Progenitor cell of endocrine pancreas (in vitro differentiated cells): ENCODE data around the gene SMAD6. TPM values are rescaled to one million over a fixed set of nuclear protein-coding genes. Genes with fewer than 3 reads are reported as not detected.
"Not testable (repeated sequence)": the region's sequence is repeated elsewhere in the genome, so short reads cannot be mapped to it uniquely, and the experiment has no call there.

Experiments
- DNase-seq: peaks from one replicate; pipeline ENCODE4 v3.0.0; 2021; ENCODE audit warnings: low spot score; ENCODE audit not compliant: unreplicated experiment
- H3K27ac Mint-ChIP-seq: 2 replicates; pipeline ENCODE4 v1.8.0; 2021; ENCODE audit warnings: mild to moderate bottlenecking, moderate library complexity, mixed read lengths
- H3K27me3 Mint-ChIP-seq: 2 replicates; pipeline ENCODE4 v1.8.0; 2021; ENCODE audit warnings: mixed read lengths
- H3K36me3 Mint-ChIP-seq: 2 replicates; pipeline ENCODE4 v1.8.0; 2022; ENCODE audit warnings: mixed read lengths; ENCODE audit not compliant: insufficient read depth
- H3K4me1 Mint-ChIP-seq: 2 replicates; pipeline ENCODE4 v1.8.0; 2021; ENCODE audit warnings: low read depth, mixed read lengths
- H3K4me3 Mint-ChIP-seq: 2 replicates; pipeline ENCODE4 v1.8.0; 2021; ENCODE audit warnings: low read depth, mild to moderate bottlenecking, moderate library complexity, mixed read lengths
- H3K9me3 Mint-ChIP-seq: 2 replicates; pipeline ENCODE4 v1.8.0; 2021; ENCODE audit warnings: low read depth, mixed read lengths
- total RNA-seq: library from RNA; stranded (reverse); gene quantifications from 2 replicates; pipeline ENCODE4 v1.2.1, GENCODE V29; 2021
- TF ChIP-seq, protein P1 (sequence below): fragments of 200-600 bp; sonication (generic); IDR thresholded peaks from one replicate; pipeline ENCODE4 v1.5.0; 2021; ENCODE audit warnings: antibody characterized with exemption, mild to moderate bottlenecking; ENCODE audit not compliant: unreplicated experiment

The SMAD6 gene
- total RNA-seq, 1 donor from 2014 or later = 38.9 TPM

DNA sequence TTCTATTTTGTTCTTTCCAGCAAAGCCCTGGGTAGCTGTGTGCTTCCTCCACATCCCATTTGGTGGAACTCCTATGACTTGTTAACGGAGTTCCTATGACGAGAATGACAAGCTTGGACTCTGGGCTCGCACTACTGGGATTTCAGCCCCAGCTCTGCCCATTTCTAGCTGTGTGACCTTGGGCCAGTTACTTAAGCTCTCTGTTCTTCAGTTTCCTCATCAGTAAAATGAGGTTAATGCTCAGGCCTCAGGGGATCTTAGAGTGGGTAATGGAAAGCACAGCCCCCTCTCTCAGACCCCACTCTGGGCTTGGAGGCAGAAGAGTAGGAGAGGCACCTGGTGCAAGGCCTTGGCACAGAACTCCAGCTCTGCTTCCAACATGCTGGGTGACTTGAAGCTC lies 123.1 kb downstream of the SMAD6 start:
- Mint-ChIP-seq H3K9me3 (no peaks in the 10 kb centered on the region), H3K4me1 (peaks cover 12% of the 10 kb centered on the region), H3K4me3 (no peak overlapping the region), H3K27ac (no peak overlapping the region), H3K36me3 (no peaks in the 10 kb centered on the region), H3K27me3 (peaks cover 14% of the 10 kb centered on the region)
- TF ChIP-seq, protein P1, sequence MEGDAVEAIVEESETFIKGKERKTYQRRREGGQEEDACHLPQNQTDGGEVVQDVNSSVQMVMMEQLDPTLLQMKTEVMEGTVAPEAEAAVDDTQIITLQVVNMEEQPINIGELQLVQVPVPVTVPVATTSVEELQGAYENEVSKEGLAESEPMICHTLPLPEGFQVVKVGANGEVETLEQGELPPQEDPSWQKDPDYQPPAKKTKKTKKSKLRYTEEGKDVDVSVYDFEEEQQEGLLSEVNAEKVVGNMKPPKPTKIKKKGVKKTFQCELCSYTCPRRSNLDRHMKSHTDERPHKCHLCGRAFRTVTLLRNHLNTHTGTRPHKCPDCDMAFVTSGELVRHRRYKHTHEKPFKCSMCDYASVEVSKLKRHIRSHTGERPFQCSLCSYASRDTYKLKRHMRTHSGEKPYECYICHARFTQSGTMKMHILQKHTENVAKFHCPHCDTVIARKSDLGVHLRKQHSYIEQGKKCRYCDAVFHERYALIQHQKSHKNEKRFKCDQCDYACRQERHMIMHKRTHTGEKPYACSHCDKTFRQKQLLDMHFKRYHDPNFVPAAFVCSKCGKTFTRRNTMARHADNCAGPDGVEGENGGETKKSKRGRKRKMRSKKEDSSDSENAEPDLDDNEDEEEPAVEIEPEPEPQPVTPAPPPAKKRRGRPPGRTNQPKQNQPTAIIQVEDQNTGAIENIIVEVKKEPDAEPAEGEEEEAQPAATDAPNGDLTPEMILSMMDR = no peak
- no peak for DNase-seq

DNA sequence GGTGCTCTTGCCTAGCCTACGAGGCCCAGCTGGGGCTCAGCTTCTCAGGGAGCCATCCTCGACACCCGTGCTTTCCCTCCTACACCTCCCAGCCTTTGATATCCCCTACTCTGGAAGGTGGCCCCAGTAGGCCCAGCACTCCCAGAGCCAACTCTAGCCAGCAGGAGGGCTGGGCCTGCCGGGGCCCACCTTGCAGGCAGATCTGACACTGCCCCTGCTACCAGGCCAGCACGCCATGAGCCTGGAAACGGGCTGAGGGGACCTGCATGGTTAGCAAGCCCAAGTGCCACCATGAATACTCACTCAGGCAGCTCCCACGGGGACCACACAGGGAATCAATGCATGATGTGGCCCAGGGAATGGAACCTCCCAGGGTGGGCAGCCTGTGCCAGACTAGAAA lies 123.7 kb downstream of the SMAD6 start:
- H3K27me3 Mint-ChIP-seq = peaks cover 12% of the 10 kb centered on the region
- no peak overlapping the region for H3K27ac Mint-ChIP-seq
- TF ChIP-seq, protein P1 = no peak
- no peaks in the 10 kb centered on the region for H3K36me3 Mint-ChIP-seq
- H3K4me1 Mint-ChIP-seq = peaks cover 14% of the 10 kb centered on the region
- no peak overlapping the region for H3K4me3 Mint-ChIP-seq
- H3K9me3 Mint-ChIP-seq = no peaks in the 10 kb centered on the region
- no peak for DNase-seq

DNA sequence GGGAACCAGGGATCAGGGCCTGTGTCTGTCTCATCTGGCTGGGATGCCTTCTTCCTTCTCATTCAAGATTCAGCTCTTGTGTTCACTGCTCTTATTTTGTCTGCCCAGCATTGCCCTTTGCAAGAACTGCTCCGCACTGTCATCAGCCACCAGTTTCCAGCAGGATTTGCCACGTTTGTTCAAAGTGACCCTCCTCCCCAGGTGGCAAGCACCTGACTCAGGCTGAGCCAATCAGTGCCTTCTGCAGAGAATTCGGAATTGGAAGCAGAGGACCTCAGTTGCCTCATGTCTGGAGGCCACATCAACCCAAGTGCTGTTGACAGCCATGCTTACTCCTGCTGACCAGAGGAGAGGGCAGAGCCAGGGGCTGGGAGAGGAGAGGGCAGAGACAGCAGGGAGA lies 124.5 kb downstream of the SMAD6 start:
- Mint-ChIP-seq H3K9me3 (no peaks in the 10 kb centered on the region), H3K4me1 (peaks cover 14% of the 10 kb centered on the region), H3K27ac (peak overlapping the region; percentile 57), H3K36me3 (no peaks in the 10 kb centered on the region), H3K4me3 (no peak overlapping the region), H3K27me3 (peaks cover 12% of the 10 kb centered on the region)
- DNase-seq = no peak
- TF ChIP-seq, protein P1 = no peak

DNA sequence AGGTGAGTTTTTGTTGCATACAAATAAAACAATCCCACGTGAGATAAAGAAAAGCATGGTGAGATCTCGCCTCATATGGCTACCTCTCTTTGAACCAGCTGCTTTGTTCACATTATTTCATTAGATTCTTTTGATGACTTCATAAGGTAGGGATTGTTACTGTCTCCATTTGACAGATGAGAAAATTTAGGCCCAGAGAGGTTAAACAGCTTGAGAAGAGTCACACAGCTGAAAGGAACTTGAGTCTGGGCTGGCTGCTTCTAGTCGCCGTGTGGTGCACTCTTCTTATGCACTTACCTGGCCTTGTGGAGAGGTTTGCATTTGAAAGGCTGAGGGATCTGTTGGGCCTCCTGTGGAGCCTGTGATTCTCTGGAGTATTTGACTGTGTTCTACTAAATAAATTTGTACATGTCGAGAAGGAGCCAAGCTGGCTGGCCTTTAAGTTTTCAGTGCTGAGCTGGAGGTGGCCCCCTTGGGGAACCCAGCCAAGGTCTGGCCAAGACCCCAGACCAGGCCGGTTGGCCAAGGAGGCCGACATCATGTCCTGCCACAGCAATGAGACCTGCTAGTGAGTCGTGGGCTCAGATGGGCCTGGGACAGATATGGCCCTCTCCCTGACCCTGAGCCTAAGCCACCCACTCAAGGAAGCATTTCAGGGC lies 125.1 kb downstream of the SMAD6 start:
- Mint-ChIP-seq H3K27ac (no peak overlapping the region), H3K4me3 (no peak overlapping the region)

DNA sequence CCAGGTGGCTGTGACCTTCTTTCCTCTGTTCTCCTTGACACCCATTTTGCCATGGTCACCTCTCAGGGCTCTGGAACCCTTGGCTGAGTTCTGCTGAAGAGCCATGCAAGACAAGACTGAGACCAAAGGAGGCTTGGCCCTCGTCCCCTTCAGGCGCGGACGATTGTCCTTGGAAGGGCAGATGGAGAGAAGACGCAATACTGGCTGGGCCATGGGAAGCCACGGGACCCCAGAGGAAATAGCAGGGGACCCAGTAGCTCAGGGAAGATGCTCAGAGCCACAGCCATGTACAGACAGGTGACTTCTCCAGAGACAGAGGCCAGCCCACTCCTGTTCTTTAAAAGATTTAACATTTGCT lies 125.6 kb downstream of the SMAD6 start:
- Mint-ChIP-seq H3K27ac (no peak overlapping the region), H3K4me1 (peaks cover 14% of the 10 kb centered on the region), H3K36me3 (no peaks in the 10 kb centered on the region), H3K4me3 (no peak overlapping the region), H3K27me3 (peaks cover 12% of the 10 kb centered on the region), H3K9me3 (no peaks in the 10 kb centered on the region)
- TF ChIP-seq, protein P1 = no peak
- no peak for DNase-seq

More for the DNA sequence above, 125.1 kb downstream of the SMAD6 start:
- H3K4me1 Mint-ChIP-seq = peaks cover 14% of the 10 kb centered on the region
- TF ChIP-seq, protein P1 = no peak
- DNase-seq = no peak
- peaks cover 12% of the 10 kb centered on the region for H3K27me3 Mint-ChIP-seq
- H3K36me3 Mint-ChIP-seq = no peaks in the 10 kb centered on the region
- no peaks in the 10 kb centered on the region for H3K9me3 Mint-ChIP-seq

DNA sequence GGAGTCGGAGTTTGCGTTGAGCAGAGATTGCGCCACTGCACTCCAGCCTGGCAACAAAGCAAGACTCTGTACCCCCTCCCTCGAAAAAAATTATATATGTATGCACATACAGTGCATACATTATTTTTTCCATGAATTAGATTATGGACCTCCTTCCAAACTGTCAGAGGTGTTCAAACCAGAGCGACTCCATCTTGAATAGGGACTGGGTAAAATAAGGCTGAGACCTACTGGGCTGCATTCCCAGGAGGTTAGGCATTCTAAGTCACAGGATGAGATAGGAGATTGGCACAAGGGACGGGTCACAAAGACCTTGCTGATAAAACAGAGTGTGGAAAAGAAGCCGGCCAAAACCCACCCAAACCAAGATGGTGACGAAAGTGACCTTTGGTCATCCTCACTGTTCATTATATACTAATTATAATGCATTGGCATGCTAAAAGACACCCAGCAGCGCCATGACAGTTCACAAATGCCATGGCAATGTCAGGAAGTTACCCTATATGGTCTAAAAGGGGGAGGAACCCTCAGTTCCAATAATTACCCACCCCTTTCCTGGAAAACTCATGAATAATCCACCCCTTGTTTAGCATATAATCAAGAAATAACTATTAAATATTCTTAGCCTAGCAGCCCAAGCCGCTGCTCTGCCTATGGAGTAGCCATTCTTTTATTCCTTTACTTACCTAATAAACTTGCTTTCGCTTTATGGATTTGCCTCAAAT lies 126.9 kb downstream of the SMAD6 start:
- H3K27me3 Mint-ChIP-seq, H3K9me3 Mint-ChIP-seq, H3K36me3 Mint-ChIP-seq, H3K27ac Mint-ChIP-seq, H3K4me3 Mint-ChIP-seq, DNase-seq: not testable (repeated sequence)
- H3K4me1 Mint-ChIP-seq = peaks cover 14% of the 10 kb centered on the region
